NCI-H146 (cell line): ENCODE data around the gene ZNF691.
A peak's percentile ranks its signal among the peaks of the same experiment; 100 is the strongest.
"Not testable (repeated sequence)": the region's sequence is repeated elsewhere in the genome, so short reads cannot be mapped to it uniquely, and the experiment has no call there.

Experiments used
- DNase-seq: peaks from one replicate; lab custom pipeline; 2025; lab: John Stamatoyannopoulos, UW

Gene ZNF691

GRCh38 chr1:42846257-42847110, at the start of gene ZNF691:
ZNF691 (plus strand) TSS chr1:42846613; CDS start chr1:42849659, 3,046 bp downstream.
- peak; percentile 91 for DNase-seq

DNA sequence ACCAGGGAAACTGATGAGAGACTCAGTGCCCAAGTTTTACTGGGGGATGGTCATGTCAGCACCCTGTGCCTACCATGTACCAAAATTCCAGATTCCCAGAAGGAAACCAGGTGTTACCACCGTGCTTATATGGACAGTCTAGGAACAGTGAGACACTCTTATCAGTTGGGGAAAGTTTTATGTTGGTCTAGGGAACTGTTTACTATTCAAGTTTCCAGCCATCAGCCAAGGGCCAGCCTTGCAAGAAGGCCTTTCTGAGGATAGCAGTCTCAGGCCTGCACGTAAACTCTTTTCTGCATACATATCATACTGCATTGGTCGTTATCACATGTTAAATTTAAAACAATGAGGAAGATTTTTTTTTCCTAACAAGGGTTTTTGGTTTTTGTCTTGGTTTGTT, 49.0 kb upstream of the ZNF691 start:
- DNase-seq: no peak

- no peak for DNase-seq
Measured at GRCh38 chr1:42797979-42798378, 48.4 kb upstream of the ZNF691 start.

DNA sequence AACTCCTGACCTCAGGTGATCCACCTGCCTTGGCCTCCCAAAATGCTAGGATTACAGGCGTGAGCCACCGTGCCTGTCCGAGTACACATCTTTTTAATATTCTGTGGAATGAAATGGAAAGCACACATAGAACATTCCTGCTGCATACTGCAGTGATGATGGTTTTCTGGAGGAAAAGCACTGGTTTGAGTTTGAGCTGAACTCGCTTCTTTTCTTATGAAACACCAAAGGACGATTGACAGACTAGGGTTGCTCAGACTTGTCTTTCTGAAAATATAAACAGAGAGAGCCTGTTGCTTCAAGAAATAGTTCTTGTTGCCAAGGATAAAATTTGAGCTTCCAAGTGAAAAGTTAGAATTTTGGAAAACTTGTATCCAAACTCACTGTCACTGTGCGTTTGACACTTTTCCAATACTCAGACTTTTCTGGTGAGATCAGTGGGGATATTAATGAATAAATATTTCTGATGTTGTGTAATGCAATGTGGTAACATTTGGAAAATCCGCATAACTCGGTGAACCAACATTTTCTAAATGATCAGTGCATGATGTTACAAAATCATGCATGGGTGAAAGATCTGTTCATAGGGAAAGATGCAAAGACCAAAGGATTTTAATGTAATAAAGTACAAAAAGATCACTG, 44.5 kb upstream of the ZNF691 start:
- DNase-seq: no peak

GRCh38 chr1:42806171-42806570, 40.2 kb upstream of the ZNF691 start:
- DNase-seq: no peak

GRCh38 chr1:42806593-42806992, 39.8 kb upstream of the ZNF691 start:
- no peak for DNase-seq

DNA sequence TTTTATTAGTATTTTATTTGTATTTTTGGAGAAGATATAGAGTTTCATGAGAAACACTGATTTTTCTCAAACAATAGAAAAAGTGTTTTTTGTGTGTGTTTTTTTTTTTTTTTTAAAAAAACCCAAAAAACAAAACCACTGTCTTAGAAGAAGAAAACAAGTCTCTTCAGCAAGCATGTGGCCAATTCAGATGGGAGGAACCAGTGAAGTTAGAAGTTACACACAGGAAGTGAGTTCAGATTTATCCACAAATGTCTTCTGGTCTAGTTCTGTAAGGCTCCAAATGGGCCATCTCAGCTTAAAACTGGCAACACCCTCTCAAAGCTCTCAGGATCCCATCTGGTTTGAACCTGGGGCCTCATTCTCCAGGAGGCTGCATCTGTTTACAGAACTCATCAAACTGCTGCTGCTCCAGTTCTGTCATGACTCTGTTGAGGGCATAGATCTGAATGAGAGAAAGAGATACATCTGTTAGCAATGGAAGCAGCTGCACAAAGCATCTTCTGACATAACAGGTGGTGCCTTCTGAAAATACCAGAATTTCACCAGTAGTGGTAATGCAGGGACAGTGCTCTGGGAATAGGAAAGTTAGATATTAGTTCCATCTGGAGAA, 39.3 kb upstream of the ZNF691 start:
- no peak for DNase-seq

- not testable (repeated sequence) for DNase-seq
Measured at GRCh38 chr1:42814815-42815214, 31.6 kb upstream of the ZNF691 start.

DNA sequence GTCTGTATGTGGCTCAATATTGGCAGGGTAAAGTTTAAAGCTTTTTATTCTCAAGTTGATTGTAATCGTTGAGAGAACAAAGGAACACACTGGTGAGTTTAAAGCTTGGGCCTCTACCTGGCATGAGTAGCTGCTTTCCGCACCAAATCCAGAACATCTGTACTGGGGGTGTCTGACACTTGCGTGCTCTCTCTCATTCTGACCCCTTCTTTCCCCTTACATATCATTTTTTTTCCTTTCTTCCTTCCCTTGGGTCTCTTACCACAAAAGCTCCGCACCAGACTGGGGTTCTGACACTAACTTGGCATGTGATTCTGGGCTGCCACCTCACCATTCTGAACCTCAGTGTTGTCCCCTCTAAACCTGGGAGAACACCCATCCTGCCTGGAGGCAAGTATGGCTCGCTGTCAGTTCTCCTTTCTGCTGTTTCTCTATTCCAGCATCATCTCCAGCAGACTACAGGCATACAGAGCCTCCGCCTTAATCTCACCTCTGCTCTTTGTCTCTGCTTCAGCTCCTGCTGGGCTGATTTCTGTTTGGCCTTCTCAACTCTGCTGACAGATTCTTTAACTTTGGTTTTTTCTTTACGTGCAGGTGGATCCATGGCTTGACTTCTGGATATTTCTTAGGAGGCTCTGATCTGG, 30.4 kb upstream of the ZNF691 start:
- DNase-seq: no peak

- peak; percentile 89 for DNase-seq
Measured at GRCh38 chr1:42816585-42817439, 29.6 kb upstream of the ZNF691 start, which contains the start of the genes ERMAP and SVBP. ERMAP (plus strand) TSS chr1:42817122; CDS start chr1:42830449, 13,327 bp downstream. SVBP (minus strand) TSS chr1:42817397; CDS start chr1:42816544, 853 bp downstream.

DNA sequence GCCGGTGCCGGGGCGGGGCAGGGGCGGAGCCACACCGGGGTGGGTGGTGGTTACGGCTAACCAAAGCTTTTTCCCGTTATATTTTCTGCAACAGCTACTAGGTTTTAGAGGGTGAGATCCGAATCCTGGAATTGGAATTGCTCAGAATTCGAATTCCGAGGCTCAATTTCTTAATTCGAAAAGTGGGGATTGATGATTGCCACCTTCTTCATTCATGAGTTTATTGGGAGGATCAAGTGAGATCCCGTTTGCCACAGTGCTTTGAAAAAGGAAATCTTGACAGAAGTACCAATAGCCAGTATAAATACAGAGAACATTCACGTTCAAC, 29.0 kb upstream of the ZNF691 start:
- no peak for DNase-seq

GRCh38 chr1:42817976-42818375, 28.4 kb upstream of the ZNF691 start:
- no peak for DNase-seq

- DNase-seq: no peak
Measured at GRCh38 chr1:42820813-42821212, 25.6 kb upstream of the ZNF691 start.

DNA sequence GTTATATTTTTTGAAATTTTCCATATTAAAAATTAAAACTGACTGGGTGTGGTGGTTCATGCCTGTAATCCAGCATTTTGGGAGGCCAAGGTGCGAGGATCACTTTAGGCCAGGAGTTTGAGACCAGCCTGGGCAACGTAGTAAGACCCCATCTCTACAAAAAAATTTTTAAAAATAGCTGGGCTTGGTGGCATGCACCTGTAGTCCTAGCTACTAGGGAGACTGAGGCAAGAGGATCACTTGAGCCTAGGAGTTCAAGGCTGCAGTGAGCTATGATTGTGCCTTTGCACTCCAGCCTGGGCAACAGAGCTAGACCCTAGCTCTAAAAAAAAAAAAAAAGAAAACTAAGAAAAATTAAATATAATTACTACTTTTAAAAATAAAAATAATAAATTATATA, 24.7 kb upstream of the ZNF691 start:
- DNase-seq: no peak

GRCh38 chr1:42822800-42823392, 23.5 kb upstream of the ZNF691 start:
- DNase-seq: no peak

DNA sequence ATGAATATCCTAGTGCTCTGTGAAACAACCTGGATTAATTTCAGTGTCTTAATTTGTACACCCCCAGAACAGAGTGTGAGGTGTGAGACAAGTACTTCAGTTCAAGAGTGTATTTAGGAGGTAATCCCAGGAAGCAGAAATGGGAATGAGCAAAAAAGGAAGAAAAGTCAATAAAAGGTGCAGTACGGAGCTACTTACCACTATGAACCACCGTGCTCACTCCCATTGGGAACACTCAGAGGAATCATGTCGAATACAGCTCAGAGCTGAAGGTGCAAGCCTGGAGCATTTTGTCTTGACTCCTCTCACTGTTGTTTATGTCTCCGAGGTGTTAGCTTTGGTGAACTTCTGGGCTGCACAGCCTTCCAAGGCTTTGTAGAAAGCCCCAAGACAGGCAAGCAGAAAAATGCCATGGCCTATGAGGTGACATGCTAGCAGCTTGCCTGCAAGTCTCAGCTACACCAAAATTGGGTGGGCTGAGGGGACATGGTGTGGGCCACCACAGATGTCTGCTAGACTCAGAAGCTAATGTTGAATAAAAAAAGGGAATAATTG, 21.9 kb upstream of the ZNF691 start:
- no peak for DNase-seq

DNA sequence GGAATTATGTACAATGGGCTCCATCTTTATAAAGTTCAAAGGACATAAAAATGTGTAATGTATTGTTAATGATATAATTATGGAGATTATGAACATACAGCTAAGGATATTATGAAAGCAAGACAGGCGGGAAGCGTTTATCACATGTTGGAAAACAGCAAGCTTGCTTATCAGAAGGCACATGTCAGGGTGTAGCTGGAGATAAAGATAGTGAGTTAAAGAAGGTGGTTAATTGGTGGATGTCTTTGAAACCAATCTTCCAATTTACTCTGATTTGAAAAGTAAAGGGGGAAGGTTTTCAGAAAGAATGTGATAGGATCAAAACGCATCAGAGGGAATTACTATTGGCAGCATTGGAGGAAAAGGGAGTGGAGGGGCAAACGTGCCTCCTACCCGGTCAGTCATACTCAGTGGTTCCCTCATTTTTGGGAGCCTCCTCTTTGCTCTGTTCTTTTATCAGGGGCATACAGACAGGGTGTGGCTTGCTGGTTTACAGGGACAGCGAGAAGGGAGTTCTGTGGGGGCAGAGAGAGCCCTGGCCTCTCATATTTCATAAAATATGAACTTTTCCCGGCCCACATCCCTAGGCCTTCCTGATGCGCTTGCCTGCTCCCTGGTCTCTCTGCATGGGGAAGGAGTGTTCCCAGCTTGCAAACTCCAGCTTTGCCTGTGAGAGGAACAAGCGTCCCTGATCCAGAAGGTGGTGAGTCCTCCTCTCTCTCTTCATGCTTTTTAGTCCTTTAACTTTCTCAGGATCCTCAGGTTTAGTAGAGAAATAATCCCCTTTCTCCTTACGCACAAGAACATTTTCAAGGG, 21.2 kb upstream of the ZNF691 start:
- no peak for DNase-seq

GRCh38 chr1:42830631-42831030, 15.8 kb upstream of the ZNF691 start:
- no peak for DNase-seq

DNA sequence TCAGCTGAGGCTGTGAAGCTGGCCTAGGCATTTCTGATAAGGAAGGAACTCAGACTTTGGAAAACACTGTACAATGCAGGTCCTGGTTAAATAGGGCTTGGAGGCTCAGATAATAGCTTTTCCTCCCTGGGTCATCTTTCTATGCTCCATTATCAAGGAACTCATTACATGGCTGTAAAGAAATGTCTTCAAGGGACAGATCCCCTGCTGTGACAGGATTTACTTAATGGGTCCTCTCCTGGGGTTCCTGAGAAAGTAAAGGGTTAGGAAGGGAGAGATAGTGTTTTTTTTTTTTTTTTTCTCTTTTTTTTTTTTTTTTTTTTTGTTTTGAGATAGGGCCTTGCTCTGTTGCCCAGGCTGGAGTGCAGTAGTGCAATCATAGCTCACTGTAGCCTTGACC, 15.1 kb upstream of the ZNF691 start:
- no peak for DNase-seq
